ENCODE data around the gene FAM241B.

GRCh38 chr10:69650589-69651261, 20.7 kb downstream of the FAM241B start:
- TF ChIP-seq HDAC2 (IDR thresholded peaks at IDR 0.05) = no peak
- TF ChIP-seq, protein P1, sequence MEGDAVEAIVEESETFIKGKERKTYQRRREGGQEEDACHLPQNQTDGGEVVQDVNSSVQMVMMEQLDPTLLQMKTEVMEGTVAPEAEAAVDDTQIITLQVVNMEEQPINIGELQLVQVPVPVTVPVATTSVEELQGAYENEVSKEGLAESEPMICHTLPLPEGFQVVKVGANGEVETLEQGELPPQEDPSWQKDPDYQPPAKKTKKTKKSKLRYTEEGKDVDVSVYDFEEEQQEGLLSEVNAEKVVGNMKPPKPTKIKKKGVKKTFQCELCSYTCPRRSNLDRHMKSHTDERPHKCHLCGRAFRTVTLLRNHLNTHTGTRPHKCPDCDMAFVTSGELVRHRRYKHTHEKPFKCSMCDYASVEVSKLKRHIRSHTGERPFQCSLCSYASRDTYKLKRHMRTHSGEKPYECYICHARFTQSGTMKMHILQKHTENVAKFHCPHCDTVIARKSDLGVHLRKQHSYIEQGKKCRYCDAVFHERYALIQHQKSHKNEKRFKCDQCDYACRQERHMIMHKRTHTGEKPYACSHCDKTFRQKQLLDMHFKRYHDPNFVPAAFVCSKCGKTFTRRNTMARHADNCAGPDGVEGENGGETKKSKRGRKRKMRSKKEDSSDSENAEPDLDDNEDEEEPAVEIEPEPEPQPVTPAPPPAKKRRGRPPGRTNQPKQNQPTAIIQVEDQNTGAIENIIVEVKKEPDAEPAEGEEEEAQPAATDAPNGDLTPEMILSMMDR (IDR thresholded peaks at IDR 0.05 in 2 of 3, conservative IDR thresholded peaks at IDR 0.05 in 1 of 3; ENCODE audit: control insufficient read depth in 2 of 3, extremely low read depth in 1 of 3, insufficient read depth in 1 of 3, low read depth in 3 of 3, low read length in 3 of 3) = no peak
- no peak for TF ChIP-seq CHD2 (IDR thresholded peaks at IDR 0.05; ENCODE audit: borderline replicate concordance, low read depth, low read length)
- TF ChIP-seq SIX5 (IDR thresholded peaks at IDR 0.05; ENCODE audit: low read depth, low read length, severe bottlenecking) = no peak
- no peak for TF ChIP-seq YY1 (IDR thresholded peaks at IDR 0.05; ENCODE audit: low read depth, low read length)
- TF ChIP-seq POLR2A (IDR thresholded peaks at IDR 0.05; ENCODE audit: low read depth, low read length) = no peak
- no peak for TF ChIP-seq POLR2AphosphoS2 (IDR thresholded peaks at IDR 0.05; ENCODE audit: low read depth, low read length)
- TF ChIP-seq E2F4 (IDR thresholded peaks at IDR 0.05; ENCODE audit: low read depth, low read length) = no peak
- TF ChIP-seq MTA2 (IDR thresholded peaks at IDR 0.05; ENCODE audit: low read depth) = no peak
- TF ChIP-seq, protein P2, sequence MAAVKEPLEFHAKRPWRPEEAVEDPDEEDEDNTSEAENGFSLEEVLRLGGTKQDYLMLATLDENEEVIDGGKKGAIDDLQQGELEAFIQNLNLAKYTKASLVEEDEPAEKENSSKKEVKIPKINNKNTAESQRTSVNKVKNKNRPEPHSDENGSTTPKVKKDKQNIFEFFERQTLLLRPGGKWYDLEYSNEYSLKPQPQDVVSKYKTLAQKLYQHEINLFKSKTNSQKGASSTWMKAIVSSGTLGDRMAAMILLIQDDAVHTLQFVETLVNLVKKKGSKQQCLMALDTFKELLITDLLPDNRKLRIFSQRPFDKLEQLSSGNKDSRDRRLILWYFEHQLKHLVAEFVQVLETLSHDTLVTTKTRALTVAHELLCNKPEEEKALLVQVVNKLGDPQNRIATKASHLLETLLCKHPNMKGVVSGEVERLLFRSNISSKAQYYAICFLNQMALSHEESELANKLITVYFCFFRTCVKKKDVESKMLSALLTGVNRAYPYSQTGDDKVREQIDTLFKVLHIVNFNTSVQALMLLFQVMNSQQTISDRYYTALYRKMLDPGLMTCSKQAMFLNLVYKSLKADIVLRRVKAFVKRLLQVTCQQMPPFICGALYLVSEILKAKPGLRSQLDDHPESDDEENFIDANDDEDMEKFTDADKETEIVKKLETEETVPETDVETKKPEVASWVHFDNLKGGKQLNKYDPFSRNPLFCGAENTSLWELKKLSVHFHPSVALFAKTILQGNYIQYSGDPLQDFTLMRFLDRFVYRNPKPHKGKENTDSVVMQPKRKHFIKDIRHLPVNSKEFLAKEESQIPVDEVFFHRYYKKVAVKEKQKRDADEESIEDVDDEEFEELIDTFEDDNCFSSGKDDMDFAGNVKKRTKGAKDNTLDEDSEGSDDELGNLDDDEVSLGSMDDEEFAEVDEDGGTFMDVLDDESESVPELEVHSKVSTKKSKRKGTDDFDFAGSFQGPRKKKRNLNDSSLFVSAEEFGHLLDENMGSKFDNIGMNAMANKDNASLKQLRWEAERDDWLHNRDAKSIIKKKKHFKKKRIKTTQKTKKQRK (IDR thresholded peaks at IDR 0.05; ENCODE audit: low read depth, low read length) = no peak
- no peak for TF ChIP-seq SMC3 (IDR thresholded peaks at IDR 0.05; ENCODE audit: borderline replicate concordance, low read length)
- TF ChIP-seq SP1 (IDR thresholded peaks at IDR 0.05; ENCODE audit: low read depth, low read length) = no peak
- TF ChIP-seq EP300 (IDR thresholded peaks at IDR 0.05; ENCODE audit: borderline replicate concordance in 1 of 2, control insufficient read depth in 1 of 2, low read depth in 2 of 2, low read length in 2 of 2) = no peak
- TF ChIP-seq ATF3 (IDR thresholded peaks at IDR 0.05; ENCODE audit: borderline replicate concordance, extremely low read depth, low read depth, low read length) = no peak

Measured in GM12878 (cell line).